ENCODE results near the gene SARDH. TPM values are rescaled to one million over a fixed set of nuclear protein-coding genes. Genes with fewer than 3 reads are reported as not detected.
"Not testable (repeated sequence)": the region's sequence is repeated elsewhere in the genome, so short reads cannot be mapped to it uniquely, and the experiment has no call there.

SARDH gene
- total RNA-seq, 4 donors from 2014 or later, result 0.62 to 2.3 (median 1.2) TPM; not detected in 1

GRCh38 chr9:133629221-133630110 is 108.7 kb downstream of the SARDH start:
- Histone ChIP-seq H3K9me3 (peaks cover 0 to 21% (median 0%) of the 10 kb centered on the region in 3 donors), H3K4me3 (no peak overlapping the region), H3K36me3 (no peaks in the 10 kb centered on the region), H3K27ac (no peak overlapping the region), H3K4me1 (peaks cover 0 to 6% (median 0%) of the 10 kb centered on the region in 3 donors), H3K27me3 (peaks cover 57% of the 10 kb centered on the region)
- no peak for ATAC-seq
- no CpG with 5 or more reads among the region's 23 CpGs for WGBS, 2 donors (ENCODE audit: low coverage in 1 of 2)
- no peak for TF ChIP-seq POLR2A (IDR thresholded peaks at IDR 0.05)
- TF ChIP-seq CTCF (IDR thresholded peaks at IDR 0.05), result no peak

DNA sequence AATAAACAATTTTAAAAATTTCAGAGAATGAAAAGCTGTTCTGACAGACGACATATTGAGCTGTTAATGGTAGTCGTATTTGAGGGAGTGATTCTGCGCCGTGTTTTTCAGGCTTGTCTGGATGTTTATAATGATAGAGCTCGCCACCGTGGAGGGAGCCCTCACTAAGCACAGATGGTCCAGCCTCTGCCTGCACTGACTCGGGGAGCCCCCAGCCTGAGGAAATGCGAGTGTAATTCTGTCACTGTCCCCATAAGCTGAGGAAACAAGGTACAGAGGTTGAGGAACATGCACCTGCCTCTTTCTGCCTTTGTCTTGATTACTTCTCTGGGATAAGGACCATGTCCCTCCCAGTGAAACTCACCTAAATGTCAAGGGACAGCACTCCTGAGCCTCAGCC is 109.4 kb downstream of the SARDH start:
- H3K36me3 ChIP-seq, result no peaks in the 10 kb centered on the region
- no peak overlapping the region for H3K27ac ChIP-seq
- TF ChIP-seq POLR2A (IDR thresholded peaks at IDR 0.05), result no peak
- no peak for TF ChIP-seq CTCF (IDR thresholded peaks at IDR 0.05)
- no peak for TF ChIP-seq POLR2AphosphoS5 (IDR thresholded peaks at IDR 0.05)
- TF ChIP-seq EP300 (IDR thresholded peaks at IDR 0.05), result no peak
- peaks cover 57% of the 10 kb centered on the region for H3K27me3 ChIP-seq
- no peak overlapping the region for H3K4me3 ChIP-seq
- 46 to 60% methylated on average over 4 of the region's 8 CpGs for WGBS, 2 donors (ENCODE audit: low coverage in 1 of 2)
- ATAC-seq, result no peak
- peaks cover 0 to 21% (median 0%) of the 10 kb centered on the region in 3 donors for H3K9me3 ChIP-seq
- no peaks in the 10 kb centered on the region for H3K4me1 ChIP-seq

DNA sequence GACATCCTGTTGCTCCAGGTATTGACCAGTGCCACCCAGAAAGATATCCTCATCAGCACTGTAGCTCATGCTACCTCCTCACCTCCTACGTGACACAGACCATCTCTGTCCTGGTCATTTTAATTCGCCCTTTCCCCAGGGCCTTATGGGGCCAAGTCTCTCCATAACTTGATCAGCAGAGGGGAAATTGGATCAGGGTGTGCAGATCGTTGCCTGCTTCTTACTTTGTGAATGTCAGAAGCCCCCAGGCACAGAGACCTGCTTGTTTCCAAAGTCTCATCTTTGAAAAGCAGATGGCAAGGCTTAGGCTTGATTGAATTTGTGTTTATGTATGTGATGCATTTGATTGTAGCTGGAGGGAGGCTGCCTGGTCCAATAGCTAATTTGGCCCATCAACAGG is 110.8 kb downstream of the SARDH start:
- TF ChIP-seq CTCF (IDR thresholded peaks at IDR 0.05) (no peak), EP300 (IDR thresholded peaks at IDR 0.05) (no peak), POLR2A (IDR thresholded peaks at IDR 0.05) (no peak), POLR2AphosphoS5 (IDR thresholded peaks at IDR 0.05) (no peak)
- no peak overlapping the region for H3K27ac ChIP-seq
- no peaks in the 10 kb centered on the region for H3K36me3 ChIP-seq
- H3K9me3 ChIP-seq, result peaks cover 0 to 21% (median 0%) of the 10 kb centered on the region in 3 donors
- peaks cover 58% of the 10 kb centered on the region for H3K27me3 ChIP-seq
- ATAC-seq, result no peak
- no peaks in the 10 kb centered on the region for H3K4me1 ChIP-seq
- WGBS, 2 donors (ENCODE audit: low coverage in 1 of 2), result 67 to 80% methylated on average over 1 of the region's 3 CpGs
- no peak overlapping the region for H3K4me3 ChIP-seq

DNA sequence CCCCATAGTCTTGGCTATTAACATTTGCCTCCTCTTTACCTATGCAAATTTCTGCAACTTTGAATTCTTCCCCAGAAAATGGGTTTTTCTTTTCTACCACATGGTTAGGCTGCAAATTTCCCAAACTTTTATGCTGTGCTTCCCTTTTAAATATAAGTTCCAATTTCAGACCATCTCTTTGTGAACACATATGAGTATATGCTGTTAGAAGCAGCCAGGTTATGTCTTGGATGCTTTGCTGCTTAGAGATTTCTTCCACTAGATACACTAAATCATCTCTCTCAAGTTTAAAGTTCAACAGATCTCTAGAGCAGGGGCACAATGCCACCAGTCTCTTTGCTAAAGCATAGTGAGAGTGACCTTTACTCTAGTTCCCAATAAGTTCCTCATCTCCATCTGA is 112.1 kb downstream of the SARDH start:
- H3K4me3 ChIP-seq, ATAC-seq, H3K4me1 ChIP-seq, H3K36me3 ChIP-seq, H3K27ac ChIP-seq: not testable (repeated sequence)
- Histone ChIP-seq H3K27me3 (peaks cover 60% of the 10 kb centered on the region), H3K9me3 (peaks cover 0 to 21% (median 0%) of the 10 kb centered on the region in 3 donors)

GRCh38 chr9:133622555-133622954 is 115.6 kb downstream of the SARDH start:
- Histone ChIP-seq H3K9me3 (peaks cover 0 to 21% (median 0%) of the 10 kb centered on the region in 3 donors), H3K27me3 (peaks cover 54% of the 10 kb centered on the region), H3K36me3 (no peaks in the 10 kb centered on the region), H3K4me1 (no peaks in the 10 kb centered on the region), H3K27ac (no peak overlapping the region), H3K4me3 (no peak overlapping the region)
- no peak for ATAC-seq
- 69% methylated on average over 5 of the region's 5 CpGs; no CpG with 5 or more reads in 1 of the 2 donors for WGBS, 2 donors (ENCODE audit: low coverage in 1 of 2)
- TF ChIP-seq POLR2AphosphoS5 (IDR thresholded peaks at IDR 0.05) (no peak), POLR2A (IDR thresholded peaks at IDR 0.05) (no peak), EP300 (IDR thresholded peaks at IDR 0.05) (no peak), CTCF (IDR thresholded peaks at IDR 0.05) (no peak)
